Measurements from ENCODE around the gene POU2F1. TPM values are rescaled to one million over a fixed set of nuclear protein-coding genes. Genes with fewer than 3 reads are reported as not detected.

Gene POU2F1
- total RNA-seq, 2 experiments from 2014 or later: 17.4 to 20.4 TPM

DNA sequence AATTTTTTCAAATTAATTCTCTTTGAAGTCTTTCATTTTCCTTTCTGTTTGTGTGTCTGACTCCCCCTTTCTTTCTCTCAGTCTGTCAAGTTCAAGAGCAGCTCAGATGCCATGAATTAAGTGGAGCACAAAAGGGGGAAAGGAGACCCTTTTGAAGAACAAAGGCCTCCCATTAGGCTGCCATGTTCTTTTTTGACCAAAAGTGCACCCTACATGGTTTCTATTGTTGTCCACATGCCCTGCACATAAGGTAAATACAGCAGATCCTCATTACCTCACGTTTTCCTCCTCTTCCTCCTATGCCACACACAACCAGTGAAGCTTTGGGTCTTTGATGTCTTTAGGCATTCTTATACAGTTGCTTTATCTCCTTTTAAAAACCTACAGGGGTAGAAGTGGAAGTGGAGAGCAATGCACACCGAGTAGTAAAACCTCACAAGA, 47.7 kb downstream of the POU2F1 start:
- peaks cover 18% of the 10 kb centered on the region for H3K4me1 Mint-ChIP-seq
- CTCF ChIA-PET: interaction anchor here (0.5 to 3.1 kb wide), 28 partner anchors 12 to 289 kb away, joined by 3 to 33 read pairs (median 5); partner anchors contain the start of genes CD247, CREG1 and POU2F1
- no peaks in the 10 kb centered on the region for H3K27me3 Mint-ChIP-seq
- no peaks in the 10 kb centered on the region for H3K9me3 Mint-ChIP-seq
- no peak overlapping the region for H3K4me3 Mint-ChIP-seq
- no peaks in the 10 kb centered on the region for H3K36me3 Mint-ChIP-seq (ENCODE audit: low read depth)
- no peak overlapping the region for H3K27ac Mint-ChIP-seq
- POLR2A ChIA-PET: interaction anchor here (0.7 to 1.9 kb wide), 3 partner anchors 48 to 586 kb away, joined by 3 to 8 read pairs (median 4); partner anchors contain the start of gene POU2F1
- DNase-seq: no peak

- DNase-seq: no peak
- no peaks in the 10 kb centered on the region for H3K36me3 Mint-ChIP-seq (ENCODE audit: low read depth)
- no peaks in the 10 kb centered on the region for H3K27me3 Mint-ChIP-seq
- H3K27ac Mint-ChIP-seq: no peak overlapping the region
- no peak overlapping the region for H3K4me3 Mint-ChIP-seq
- H3K4me1 Mint-ChIP-seq: peaks cover 18% of the 10 kb centered on the region
- no peaks in the 10 kb centered on the region for H3K9me3 Mint-ChIP-seq
- POLR2A ChIA-PET: no interaction called here
- CTCF ChIA-PET: interaction anchor here (1.1 to 2.8 kb wide), 2 partner anchors 132 to 287 kb away, joined by 3 to 7 read pairs; no protein-coding TSS in a partner anchor
Observed at GRCh38 chr1:167270349-167271092, 49.8 kb downstream of the POU2F1 start.

GRCh38 chr1:167272369-167272957, 51.8 kb downstream of the POU2F1 start:
- no peak overlapping the region for H3K4me3 Mint-ChIP-seq
- POLR2A ChIA-PET: no interaction called here
- H3K4me1 Mint-ChIP-seq: peaks cover 23% of the 10 kb centered on the region
- H3K27me3 Mint-ChIP-seq: no peaks in the 10 kb centered on the region
- no peak for DNase-seq
- CTCF ChIA-PET: no interaction called here
- H3K27ac Mint-ChIP-seq: no peak overlapping the region
- no peaks in the 10 kb centered on the region for H3K36me3 Mint-ChIP-seq (ENCODE audit: low read depth)
- no peaks in the 10 kb centered on the region for H3K9me3 Mint-ChIP-seq

DNA sequence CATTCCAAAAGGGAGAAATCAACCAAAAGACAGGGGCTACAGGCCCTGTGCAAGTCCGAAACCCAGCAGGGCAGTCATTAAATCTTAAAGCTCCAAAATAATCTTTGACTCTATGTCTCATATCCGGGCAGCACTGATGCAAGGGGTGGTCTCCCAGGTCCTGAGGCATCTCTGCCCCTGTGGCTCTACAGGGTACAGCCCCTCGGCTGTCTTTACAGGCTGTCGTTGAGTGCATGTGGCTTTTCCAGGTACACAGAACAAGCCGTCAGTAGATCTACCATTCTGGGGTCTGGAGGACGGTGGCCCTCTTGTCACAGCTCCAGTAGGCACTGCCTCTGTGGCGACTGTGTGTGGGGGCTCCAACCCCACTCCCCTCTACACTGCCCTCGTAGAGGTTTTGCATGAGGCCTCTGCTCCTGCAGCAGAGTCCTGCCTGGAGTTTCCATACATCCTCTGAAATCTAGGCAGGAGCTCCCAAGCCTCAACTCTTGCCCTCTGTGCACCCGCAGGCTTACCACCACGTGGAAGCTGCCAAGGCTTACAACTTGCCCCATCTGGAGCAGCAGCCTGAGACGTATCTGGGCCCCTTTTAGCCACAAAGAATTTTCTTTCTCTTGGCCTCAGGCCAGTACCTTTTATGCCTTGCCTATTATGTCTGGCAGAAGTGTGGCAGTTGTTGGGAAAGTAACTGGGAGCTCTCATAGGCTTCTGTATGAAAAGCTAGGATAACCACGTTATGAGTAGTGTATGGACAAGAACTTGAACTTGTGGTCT, 52.5 kb downstream of the POU2F1 start:
- no peaks in the 10 kb centered on the region for H3K9me3 Mint-ChIP-seq
- POLR2A ChIA-PET: no interaction called here
- H3K27me3 Mint-ChIP-seq: no peaks in the 10 kb centered on the region
- CTCF ChIA-PET: no interaction called here
- no peak overlapping the region for H3K4me3 Mint-ChIP-seq
- no peak for DNase-seq
- no peaks in the 10 kb centered on the region for H3K36me3 Mint-ChIP-seq (ENCODE audit: low read depth)
- H3K27ac Mint-ChIP-seq: no peak overlapping the region
- H3K4me1 Mint-ChIP-seq: peaks cover 24% of the 10 kb centered on the region

GRCh38 chr1:167274061-167274460, 53.4 kb downstream of the POU2F1 start:
- DNase-seq: no peak
- Mint-ChIP-seq H3K9me3 (no peaks in the 10 kb centered on the region), H3K27me3 (no peaks in the 10 kb centered on the region), H3K4me3 (no peak overlapping the region), H3K36me3 (ENCODE audit: low read depth) (no peaks in the 10 kb centered on the region), H3K27ac (no peak overlapping the region), H3K4me1 (peaks cover 21% of the 10 kb centered on the region)
- CTCF ChIA-PET: interaction anchor here (0.7 kb wide), 1 partner anchor 259 kb away, joined by 4 read pairs; no protein-coding TSS in a partner anchor
- POLR2A ChIA-PET: no interaction called here

- no peak for DNase-seq
- Mint-ChIP-seq H3K4me1 (peaks cover 17% of the 10 kb centered on the region), H3K27ac (no peak overlapping the region)
Observed at GRCh38 chr1:167276969-167277368, 56.3 kb downstream of the POU2F1 start.

DNA sequence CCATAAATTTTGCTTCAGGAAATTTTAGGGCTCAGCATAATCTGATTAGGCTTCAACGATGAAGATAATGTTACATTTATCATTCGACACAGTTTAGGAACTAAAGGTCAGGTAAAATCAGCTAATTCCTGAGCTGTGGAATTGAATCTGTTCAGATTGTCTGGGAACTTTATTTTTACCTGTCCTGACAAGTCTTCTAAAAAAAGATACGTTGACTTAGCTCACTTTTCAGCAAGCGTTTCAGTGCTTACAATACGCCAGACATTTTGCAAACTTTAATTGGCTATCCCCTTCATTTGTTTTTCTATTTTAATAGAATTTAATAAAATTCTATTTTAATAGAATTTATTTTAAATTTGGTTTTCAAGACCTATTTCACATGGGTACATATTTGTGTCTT, 57.8 kb downstream of the POU2F1 start:
- H3K4me1 Mint-ChIP-seq: peaks cover 16% of the 10 kb centered on the region

More at GRCh38 chr1:167276969-167277368, 56.3 kb downstream of the POU2F1 start:
- no peaks in the 10 kb centered on the region for H3K36me3 Mint-ChIP-seq (ENCODE audit: low read depth)
- POLR2A ChIA-PET: no interaction called here
- CTCF ChIA-PET: no interaction called here
- H3K9me3 Mint-ChIP-seq: no peaks in the 10 kb centered on the region
- no peaks in the 10 kb centered on the region for H3K27me3 Mint-ChIP-seq
- no peak overlapping the region for H3K4me3 Mint-ChIP-seq

GRCh38 chr1:167280912-167281311, 60.2 kb downstream of the POU2F1 start:
- CTCF ChIA-PET: interaction anchor here (3.5 kb wide), 1 partner anchor 13 kb away, joined by 12 read pairs; no protein-coding TSS in a partner anchor
- POLR2A ChIA-PET: no interaction called here
- Mint-ChIP-seq H3K9me3 (no peaks in the 10 kb centered on the region), H3K4me3 (no peak overlapping the region), H3K36me3 (ENCODE audit: low read depth) (no peaks in the 10 kb centered on the region), H3K27me3 (no peaks in the 10 kb centered on the region), H3K4me1 (peaks cover 16% of the 10 kb centered on the region), H3K27ac (no peak overlapping the region)
- DNase-seq: no peak

More for the DNA sequence above, 57.8 kb downstream of the POU2F1 start:
- no peaks in the 10 kb centered on the region for H3K27me3 Mint-ChIP-seq
- ChIA-PET POLR2A (no interaction called here), CTCF (interaction anchor here (1.3 to 3.5 kb wide), 2 partner anchors 11 to 254 kb away, joined by 5 to 12 read pairs; no protein-coding TSS in a partner anchor)
- DNase-seq: no peak
- no peak overlapping the region for H3K4me3 Mint-ChIP-seq
- no peaks in the 10 kb centered on the region for H3K9me3 Mint-ChIP-seq
- H3K36me3 Mint-ChIP-seq (ENCODE audit: low read depth): no peaks in the 10 kb centered on the region
- H3K27ac Mint-ChIP-seq: no peak overlapping the region

DNA sequence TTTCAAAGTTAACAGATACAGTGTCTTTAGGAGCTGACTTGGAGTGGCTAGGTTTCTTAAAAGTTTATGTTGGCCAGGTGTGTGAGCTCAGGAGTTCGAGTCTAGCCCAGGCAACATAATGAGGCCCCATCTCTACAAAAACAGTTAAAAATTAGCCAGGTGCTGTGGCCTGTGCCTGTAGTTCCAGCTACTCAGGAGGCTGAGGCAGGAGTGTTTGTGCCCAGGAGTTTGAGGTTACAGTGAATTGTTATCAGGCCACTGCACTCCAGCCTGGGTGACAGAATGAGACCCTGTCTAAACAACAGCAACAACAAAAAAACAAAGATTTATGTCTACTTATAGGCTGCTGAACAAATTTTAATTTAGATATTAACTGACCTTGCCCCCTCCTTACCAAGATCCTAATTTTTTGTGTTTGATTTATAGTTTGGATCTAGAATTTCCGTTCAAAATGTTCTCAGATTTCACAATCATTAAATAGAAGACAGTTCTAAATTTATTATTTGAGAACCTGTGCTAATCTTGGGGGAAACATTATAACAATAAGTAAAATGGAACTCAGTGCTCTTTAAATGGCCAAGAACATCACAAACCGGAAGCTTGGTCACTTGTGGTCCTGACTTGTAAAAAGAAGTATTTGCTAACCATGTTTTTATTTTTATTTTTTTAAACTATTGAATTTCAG, 67.8 kb downstream of the POU2F1 start:
- ChIA-PET POLR2A (no interaction called here), CTCF (no interaction called here)
- Mint-ChIP-seq H3K9me3 (peaks cover 3% of the 10 kb centered on the region), H3K27ac (no peak overlapping the region), H3K36me3 (ENCODE audit: low read depth) (peaks cover 2% of the 10 kb centered on the region), H3K4me3 (no peak overlapping the region), H3K4me1 (no peaks in the 10 kb centered on the region), H3K27me3 (no peaks in the 10 kb centered on the region)
- no peak for DNase-seq

- CTCF ChIA-PET: no interaction called here
- H3K27ac Mint-ChIP-seq: no peak overlapping the region
- POLR2A ChIA-PET: no interaction called here
Observed at GRCh38 chr1:167289075-167289442, 68.4 kb downstream of the POU2F1 start.

DNA sequence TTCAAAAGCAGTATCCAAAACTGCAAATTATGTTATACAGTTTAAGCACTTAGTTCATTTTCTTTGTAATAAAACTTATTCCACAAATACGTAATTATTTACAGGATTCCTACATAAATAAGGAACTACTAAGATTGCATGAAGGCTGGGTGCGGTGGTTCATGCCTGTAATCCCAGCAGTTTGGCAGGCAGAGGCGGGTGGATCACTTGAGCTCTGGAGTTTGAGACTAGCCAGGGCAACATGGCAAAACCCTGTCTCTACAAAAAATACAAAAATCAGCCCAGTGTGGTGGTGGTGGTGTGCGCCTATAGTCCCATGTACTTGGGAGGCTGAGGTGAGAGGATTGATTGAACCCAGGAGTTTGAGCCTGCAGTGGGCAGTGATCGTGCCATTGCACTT, 69.3 kb downstream of the POU2F1 start:
- H3K27ac Mint-ChIP-seq: no peak overlapping the region
- peaks cover 3% of the 10 kb centered on the region for H3K9me3 Mint-ChIP-seq
- H3K4me1 Mint-ChIP-seq: peaks cover 3% of the 10 kb centered on the region

More at GRCh38 chr1:167289075-167289442, 68.4 kb downstream of the POU2F1 start:
- Mint-ChIP-seq H3K4me1 (no peaks in the 10 kb centered on the region), H3K36me3 (ENCODE audit: low read depth) (peaks cover 2% of the 10 kb centered on the region), H3K4me3 (no peak overlapping the region), H3K9me3 (peaks cover 3% of the 10 kb centered on the region), H3K27me3 (no peaks in the 10 kb centered on the region)
- no peak for DNase-seq

GRCh38 chr1:167291539-167292185, 71.0 kb downstream of the POU2F1 start:
- no peaks in the 10 kb centered on the region for H3K27me3 Mint-ChIP-seq
- H3K27ac Mint-ChIP-seq: no peak overlapping the region
- H3K4me1 Mint-ChIP-seq: peaks cover 3% of the 10 kb centered on the region
- H3K36me3 Mint-ChIP-seq (ENCODE audit: low read depth): peaks cover 2% of the 10 kb centered on the region
- ChIA-PET CTCF (interaction anchor here (1.0 kb wide), 1 partner anchor 31 kb away, joined by 3 read pairs; no protein-coding TSS in a partner anchor), POLR2A (no interaction called here)
- no peak overlapping the region for H3K4me3 Mint-ChIP-seq
- DNase-seq: no peak
- peaks cover 3% of the 10 kb centered on the region for H3K9me3 Mint-ChIP-seq

More for the DNA sequence above, 69.3 kb downstream of the POU2F1 start:
- Mint-ChIP-seq H3K27me3 (no peaks in the 10 kb centered on the region), H3K36me3 (ENCODE audit: low read depth) (peaks cover 2% of the 10 kb centered on the region), H3K4me3 (no peak overlapping the region)
- CTCF ChIA-PET: no interaction called here
- POLR2A ChIA-PET: no interaction called here
- DNase-seq: no peak

All from activated CD4-positive, alpha-beta memory T cell treated with anti-CD3 and anti-CD28 coated beads, Interleukin-2, amount 10 ng/mL, durations not matched to agents 7 days and 5 days (primary cell).